Ascending aorta (tissue), 2 donors: Measurements from ENCODE around the gene ANKS3. TPM values are rescaled to one million over a fixed set of nuclear protein-coding genes. Genes with fewer than 3 reads are reported as not detected.

Source experiments
- DNase-seq, 2 donors: peaks; one replicate each; pipeline ENCODE4 v3.0.0-alpha.2; 2019; ENCODE audit warnings: low spot score in 2 of 2
- H3K27ac ChIP-seq, 2 donors: fragments of 200-600 bp; sonication (generic); one replicate each; pipeline ENCODE4 v1.5.1; 2016 to 2017; ENCODE audit warnings: mild to moderate bottlenecking in 1 of 2
- H3K27me3 ChIP-seq: fragments of 200-600 bp; sonication (generic); one replicate; pipeline ENCODE4 v1.5.1; 2017
- H3K36me3 ChIP-seq, 2 donors: fragments of 200-600 bp; sonication (generic); one replicate each; pipeline ENCODE4 v1.5.1; 2016
- H3K4me1 ChIP-seq, 2 donors: fragments of 200-600 bp; sonication (generic); one replicate each; pipeline ENCODE4 v1.5.1; 2016 to 2017; ENCODE audit warnings: mild to moderate bottlenecking in 1 of 2
- H3K4me3 ChIP-seq, 2 donors: fragments of 200-600 bp; sonication (generic); one replicate each; pipeline ENCODE4 v1.5.1; 2016 to 2017; ENCODE audit warnings: mild to moderate bottlenecking in 1 of 2
- H3K9me3 ChIP-seq, 2 donors: fragments of 200-600 bp; sonication (generic); one replicate each; pipeline ENCODE4 v1.5.1; 2016
- CTCF ChIP-seq, 3 experiments: fragments of 200-600 bp in 2 of 3; fragments of 450-650 bp in 1 of 3; sonication (generic) in 2 of 3; IDR thresholded peaks; one replicate each; pipeline ENCODE4 v1.5.1; 2016 to 2019; ENCODE audit warnings: antibody characterized with exemption in 3 of 3, mild to moderate bottlenecking in 1 of 3, moderate library complexity in 1 of 3
- intact Hi-C: fragments of 100-400 bp; cut with DNase I; formaldehyde crosslinking; loops from one replicate; pipeline ENCODE4 v1.15.1; 2023
- total RNA-seq: library from RNA; depleted of rRNA; stranded (reverse); fragments of >200 nt; gene quantifications from one replicate; pipeline ENCODE4 v1.1.0, GENCODE V29; 2016

ANKS3 gene
- total RNA-seq, 1 donor from 2014 or later = 55.9 TPM

- intact Hi-C loops = no loop called here
- no peak for TF ChIP-seq CTCF (IDR thresholded peaks at IDR 0.05)
- no peak for DNase-seq
- H3K27me3 ChIP-seq = no peaks in the 10 kb centered on the region
- H3K4me1 ChIP-seq = peaks cover 0 to 3% of the 10 kb centered on the region in 2 donors
- H3K27ac ChIP-seq = no peak overlapping the region
- H3K9me3 ChIP-seq = no peaks in the 10 kb centered on the region
- peaks cover 26 to 42% of the 10 kb centered on the region in 2 donors for H3K36me3 ChIP-seq
- no peak overlapping the region for H3K4me3 ChIP-seq
Measured at GRCh38 chr16:4747906-4748681, 14.0 kb upstream of the ANKS3 start.

- DNase-seq = no peak
- intact Hi-C loops = no loop called here
- H3K27ac ChIP-seq = no peak overlapping the region
- H3K4me1 ChIP-seq = peaks cover 0 to 3% of the 10 kb centered on the region in 2 donors
- H3K9me3 ChIP-seq = no peaks in the 10 kb centered on the region
- no peaks in the 10 kb centered on the region for H3K27me3 ChIP-seq
- TF ChIP-seq CTCF (IDR thresholded peaks at IDR 0.05) = no peak
- peaks cover 16 to 32% of the 10 kb centered on the region in 2 donors for H3K36me3 ChIP-seq
- H3K4me3 ChIP-seq = no peak overlapping the region
Measured at GRCh38 chr16:4746991-4747574, 13.0 kb upstream of the ANKS3 start.

GRCh38 chr16:4746215-4746614 is 12.1 kb upstream of the ANKS3 start:
- Histone ChIP-seq H3K4me1 (peaks cover 0 to 3% of the 10 kb centered on the region in 2 donors), H3K9me3 (no peaks in the 10 kb centered on the region), H3K27me3 (no peaks in the 10 kb centered on the region), H3K27ac (no peak overlapping the region), H3K36me3 (peaks cover 7 to 24% of the 10 kb centered on the region in 2 donors), H3K4me3 (no peak overlapping the region)
- intact Hi-C loops = no loop called here
- TF ChIP-seq CTCF (IDR thresholded peaks at IDR 0.05) = no peak
- DNase-seq = no peak

- no peak for DNase-seq
- peaks cover 3 to 16% of the 10 kb centered on the region in 2 donors for H3K36me3 ChIP-seq
- no peak overlapping the region for H3K4me3 ChIP-seq
- intact Hi-C loops = no loop called here
- no peaks in the 10 kb centered on the region for H3K9me3 ChIP-seq
- no peak overlapping the region for H3K27ac ChIP-seq
- no peak for TF ChIP-seq CTCF (IDR thresholded peaks at IDR 0.05)
- peaks cover 0 to 3% of the 10 kb centered on the region in 2 donors for H3K4me1 ChIP-seq
- H3K27me3 ChIP-seq = no peaks in the 10 kb centered on the region
Measured at GRCh38 chr16:4745274-4745569, 11.2 kb upstream of the ANKS3 start.

GRCh38 chr16:4744555-4745273 is 10.6 kb upstream of the ANKS3 start:
- Histone ChIP-seq H3K4me1 (peaks cover 0 to 3% of the 10 kb centered on the region in 2 donors), H3K9me3 (no peaks in the 10 kb centered on the region), H3K4me3 (no peak overlapping the region), H3K36me3 (peaks cover 0 to 11% of the 10 kb centered on the region in 2 donors), H3K27ac (no peak overlapping the region), H3K27me3 (no peaks in the 10 kb centered on the region)
- DNase-seq = no peak
- intact Hi-C loops = no loop called here
- TF ChIP-seq CTCF (IDR thresholded peaks at IDR 0.05) = no peak
